Tibial artery (tissue), 4 donors: Measurements from ENCODE around the gene VASP.

ENCODE experiments used
- DNase-seq, 2 donors: peaks; one replicate each; pipeline ENCODE4 v3.0.0-alpha.2; 2019
- H3K27ac ChIP-seq, 2 donors: fragments of 200-600 bp; sonication (generic) in 1 of 2; 1 replicate in 1 of 2; 2 replicates in 1 of 2; pipeline ENCODE4 v1.5.1; 2018 to 2019; ENCODE audit warnings: mild to moderate bottlenecking in 1 of 2
- H3K27me3 ChIP-seq, 2 donors: fragments of 200-600 bp; sonication (generic) in 1 of 2; one replicate each; pipeline versions ENCODE4 v1.5.1 to v1.6.0; 2016 to 2019
- H3K36me3 ChIP-seq, 3 donors: fragments of 200-600 bp; sonication (generic) in 2 of 3; one replicate each; pipeline ENCODE4 v1.5.1; 2016 to 2019; ENCODE audit warnings: mild to moderate bottlenecking in 2 of 3
- H3K4me1 ChIP-seq, 4 donors: fragments of 200-600 bp; sonication (generic) in 2 of 4; 1 replicate in 3 of 4; 2 replicates in 1 of 4; pipeline ENCODE4 v1.5.1; 2016 to 2019
- H3K4me3 ChIP-seq, 2 donors: fragments of 200-600 bp; sonication (generic) in 1 of 2; 1 replicate in 1 of 2; 2 replicates in 1 of 2; pipeline ENCODE4 v1.5.1; 2018 to 2019; ENCODE audit warnings: mild to moderate bottlenecking in 2 of 2
- H3K9me3 ChIP-seq, 3 donors: fragments of 200-600 bp; sonication (generic) in 1 of 3; one replicate each; pipeline ENCODE4 v1.5.1; 2016 to 2019
- intact Hi-C: fragments of 100-400 bp; cut with DNase I; formaldehyde crosslinking; loops from one replicate; pipeline ENCODE4 v1.15.0; 2023; ENCODE audit warnings: low total_unique reads
- TF ChIP-seq, protein P1 (sequence below), 2 experiments: fragments of 200-600 bp in 1 of 2; fragments of 450-650 bp in 1 of 2; IDR thresholded peaks; one replicate each; pipeline ENCODE4 v1.5.1; 2017 to 2019; ENCODE audit warnings: antibody characterized with exemption in 2 of 2, mild to moderate bottlenecking in 1 of 2, moderate library complexity in 1 of 2

VASP gene

GRCh38 chr19:45500918-45501729 lies 6.2 kb upstream of the VASP start:
- TF ChIP-seq, protein P1, sequence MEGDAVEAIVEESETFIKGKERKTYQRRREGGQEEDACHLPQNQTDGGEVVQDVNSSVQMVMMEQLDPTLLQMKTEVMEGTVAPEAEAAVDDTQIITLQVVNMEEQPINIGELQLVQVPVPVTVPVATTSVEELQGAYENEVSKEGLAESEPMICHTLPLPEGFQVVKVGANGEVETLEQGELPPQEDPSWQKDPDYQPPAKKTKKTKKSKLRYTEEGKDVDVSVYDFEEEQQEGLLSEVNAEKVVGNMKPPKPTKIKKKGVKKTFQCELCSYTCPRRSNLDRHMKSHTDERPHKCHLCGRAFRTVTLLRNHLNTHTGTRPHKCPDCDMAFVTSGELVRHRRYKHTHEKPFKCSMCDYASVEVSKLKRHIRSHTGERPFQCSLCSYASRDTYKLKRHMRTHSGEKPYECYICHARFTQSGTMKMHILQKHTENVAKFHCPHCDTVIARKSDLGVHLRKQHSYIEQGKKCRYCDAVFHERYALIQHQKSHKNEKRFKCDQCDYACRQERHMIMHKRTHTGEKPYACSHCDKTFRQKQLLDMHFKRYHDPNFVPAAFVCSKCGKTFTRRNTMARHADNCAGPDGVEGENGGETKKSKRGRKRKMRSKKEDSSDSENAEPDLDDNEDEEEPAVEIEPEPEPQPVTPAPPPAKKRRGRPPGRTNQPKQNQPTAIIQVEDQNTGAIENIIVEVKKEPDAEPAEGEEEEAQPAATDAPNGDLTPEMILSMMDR (IDR thresholded peaks at IDR 0.05) = no peak
- Histone ChIP-seq H3K4me3 (no peak overlapping the region), H3K27ac (no peak overlapping the region), H3K9me3 (no peaks in the 10 kb centered on the region), H3K27me3 (peaks cover 0 to 49% of the 10 kb centered on the region in 2 donors), H3K4me1 (peaks cover 0 to 36% (median 29%) of the 10 kb centered on the region in 4 donors), H3K36me3 (no peaks in the 10 kb centered on the region)
- intact Hi-C loops = no loop called here
- DNase-seq = no peak

- no peak for DNase-seq
- Histone ChIP-seq H3K4me1 (peaks cover 0 to 34% (median 26%) of the 10 kb centered on the region in 4 donors), H3K36me3 (no peaks in the 10 kb centered on the region), H3K9me3 (no peaks in the 10 kb centered on the region), H3K27me3 (peaks cover 0 to 48% of the 10 kb centered on the region in 2 donors), H3K27ac (no peak overlapping the region), H3K4me3 (no peak overlapping the region)
- intact Hi-C loops = no loop called here
- TF ChIP-seq, protein P1 (IDR thresholded peaks at IDR 0.05) = no peak
These were observed 5.6 kb upstream of the VASP start for GRCh38 chr19:45501730-45502014.

DNA sequence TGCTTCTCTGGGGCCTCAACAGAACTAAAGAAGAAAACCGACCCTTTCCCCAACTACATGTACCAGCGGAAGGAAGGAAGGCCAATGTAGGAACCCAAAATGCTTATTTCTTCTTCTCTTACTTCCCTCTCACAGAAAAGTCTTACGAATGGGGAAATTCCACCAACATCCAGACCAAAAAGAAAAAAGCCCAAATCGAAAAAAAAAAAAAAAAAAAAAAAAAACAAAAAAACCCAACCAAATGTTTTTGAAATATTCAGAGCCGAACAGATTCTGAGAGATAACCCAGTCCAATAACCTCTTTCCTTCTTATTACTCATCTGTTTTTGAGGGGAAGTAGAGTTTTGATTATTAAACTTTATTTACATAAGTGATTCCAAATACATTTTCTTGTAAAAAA lies 5.2 kb upstream of the VASP start:
- intact Hi-C loops = no loop called here
- Histone ChIP-seq H3K27ac (no peak overlapping the region), H3K27me3 (peaks cover 0 to 46% of the 10 kb centered on the region in 2 donors), H3K4me3 (no peak overlapping the region), H3K4me1 (peaks cover 0 to 35% (median 23%) of the 10 kb centered on the region in 4 donors), H3K36me3 (no peaks in the 10 kb centered on the region), H3K9me3 (no peaks in the 10 kb centered on the region)
- DNase-seq = no peak
- TF ChIP-seq, protein P1 (IDR thresholded peaks at IDR 0.05) = no peak

- no peak overlapping the region for H3K4me3 ChIP-seq
- peaks cover 0 to 31% of the 10 kb centered on the region in 2 donors for H3K27me3 ChIP-seq
- no peak for DNase-seq
- no peak overlapping the region for H3K27ac ChIP-seq
- H3K9me3 ChIP-seq = no peaks in the 10 kb centered on the region
- intact Hi-C loops = no loop called here
- TF ChIP-seq, protein P1 (IDR thresholded peaks at IDR 0.05) = no peak
- no peaks in the 10 kb centered on the region for H3K36me3 ChIP-seq
- H3K4me1 ChIP-seq = peaks cover 0 to 20% (median 9%) of the 10 kb centered on the region in 4 donors
These were observed 3.4 kb upstream of the VASP start for GRCh38 chr19:45503909-45504308.

DNA sequence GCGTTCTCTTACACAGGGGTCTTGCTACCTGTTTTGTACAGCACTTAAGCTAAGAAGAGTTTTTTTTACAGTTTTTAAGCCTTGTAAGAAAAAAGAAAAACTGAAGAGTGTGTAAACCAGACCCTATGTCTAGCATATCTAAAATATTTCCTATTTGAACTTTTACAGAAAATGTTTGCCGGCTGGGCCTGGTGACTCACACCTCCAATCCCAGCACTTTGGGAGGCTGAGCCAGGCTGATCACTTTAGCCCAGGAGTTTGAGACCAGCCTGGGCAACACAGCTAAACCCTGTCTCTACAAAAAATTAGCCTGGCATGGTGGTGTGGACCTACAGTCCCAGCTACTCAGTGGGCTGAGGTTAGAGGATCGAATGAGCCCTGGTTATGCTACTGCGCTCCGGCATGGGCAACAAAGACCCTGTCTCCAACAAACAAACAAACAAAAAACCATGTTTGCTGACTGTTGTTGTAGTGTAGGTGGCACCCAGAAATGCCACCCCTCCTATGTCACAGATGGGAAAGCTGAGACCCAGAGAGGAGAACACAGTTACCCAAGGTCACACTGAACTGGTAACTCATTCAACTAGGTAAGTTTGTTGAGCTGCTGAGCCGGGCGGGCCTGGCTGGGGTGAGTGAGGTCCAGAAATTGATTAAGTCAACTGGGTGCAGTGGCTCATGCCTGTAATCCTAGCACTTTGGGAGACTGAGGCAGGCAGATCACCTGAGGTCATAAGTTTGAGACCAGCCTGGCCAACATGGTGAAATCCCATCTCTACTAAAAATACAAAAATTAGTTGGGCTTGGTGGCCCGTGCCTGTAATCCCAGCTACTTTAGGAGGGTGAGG lies 1.9 kb upstream of the VASP start:
- DNase-seq = no peak
- Histone ChIP-seq H3K36me3 (no peaks in the 10 kb centered on the region), H3K27ac (peak overlapping the region in 1 of 2 donors; percentile 93), H3K4me1 (peaks cover 0 to 22% (median 9%) of the 10 kb centered on the region in 4 donors), H3K27me3 (peaks cover 0 to 16% of the 10 kb centered on the region in 2 donors), H3K4me3 (no peak overlapping the region), H3K9me3 (no peaks in the 10 kb centered on the region)
- TF ChIP-seq, protein P1 (IDR thresholded peaks at IDR 0.05) = no peak
- intact Hi-C loops = no loop called here
